ENCODE data around the gene PRKCQ. TPM values are rescaled to one million over a fixed set of nuclear protein-coding genes. Genes with fewer than 3 reads are reported as not detected.

The PRKCQ gene
- total and polyA plus RNA-seq, 2 experiments from 2014 or later, result 0.43 to 0.97 TPM

DNA sequence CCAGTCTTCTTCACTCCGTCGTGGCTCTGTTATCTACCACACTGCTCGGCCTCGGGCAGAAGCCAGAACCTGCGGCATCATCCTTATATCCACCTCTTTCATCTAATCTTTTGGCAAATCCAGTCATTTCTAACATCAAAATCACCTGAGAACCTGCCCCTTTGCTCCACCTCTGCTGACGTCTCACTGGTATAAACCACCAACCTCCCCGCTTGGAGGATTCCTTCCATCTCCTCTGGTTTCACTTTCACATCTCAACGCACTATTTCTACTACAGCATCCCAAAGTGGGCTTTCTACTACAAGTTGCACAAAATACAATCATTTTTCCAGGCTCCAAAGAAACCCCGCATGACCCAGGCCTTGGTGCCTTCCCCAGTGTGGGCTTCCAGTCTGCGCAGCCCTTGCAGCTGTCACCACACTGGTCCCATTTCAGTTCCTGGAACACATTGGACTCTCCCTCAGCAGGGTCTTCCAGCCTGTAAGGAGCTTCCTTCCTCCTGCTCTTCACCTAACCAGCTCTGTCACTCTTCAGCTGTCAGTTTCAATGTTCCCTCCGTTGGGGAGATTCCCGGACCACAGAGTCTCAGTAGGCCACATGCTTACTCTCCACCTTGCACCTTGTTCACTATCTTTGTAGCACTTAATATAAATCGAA is 85.0 kb downstream of the PRKCQ start:
- H3K79me2 ChIP-seq, result no peaks in the 10 kb centered on the region
- H2AFZ ChIP-seq, result no peak overlapping the region
- H3K4me3 ChIP-seq, result no peak overlapping the region
- WGBS (ENCODE audit: low lambda C conversion rate, missing lambda C conversion rate), result 83% methylated on average over 13 of the region's 13 CpGs
- H4K20me1 ChIP-seq (ENCODE audit: insufficient read depth, poor library complexity, severe bottlenecking), result no peaks in the 10 kb centered on the region
- no peaks in the 10 kb centered on the region for H3K9me2 ChIP-seq (replicated peaks; ENCODE audit: insufficient read depth)
- H3K36me3 ChIP-seq (replicated peaks; ENCODE audit: insufficient read depth, low read depth), result no peaks in the 10 kb centered on the region
- TF ChIP-seq EZH2phosphoT487 (IDR thresholded peaks at IDR 0.05; ENCODE audit: low read depth, severe bottlenecking, unreplicated experiment), result no peak
- TF ChIP-seq, protein P1, sequence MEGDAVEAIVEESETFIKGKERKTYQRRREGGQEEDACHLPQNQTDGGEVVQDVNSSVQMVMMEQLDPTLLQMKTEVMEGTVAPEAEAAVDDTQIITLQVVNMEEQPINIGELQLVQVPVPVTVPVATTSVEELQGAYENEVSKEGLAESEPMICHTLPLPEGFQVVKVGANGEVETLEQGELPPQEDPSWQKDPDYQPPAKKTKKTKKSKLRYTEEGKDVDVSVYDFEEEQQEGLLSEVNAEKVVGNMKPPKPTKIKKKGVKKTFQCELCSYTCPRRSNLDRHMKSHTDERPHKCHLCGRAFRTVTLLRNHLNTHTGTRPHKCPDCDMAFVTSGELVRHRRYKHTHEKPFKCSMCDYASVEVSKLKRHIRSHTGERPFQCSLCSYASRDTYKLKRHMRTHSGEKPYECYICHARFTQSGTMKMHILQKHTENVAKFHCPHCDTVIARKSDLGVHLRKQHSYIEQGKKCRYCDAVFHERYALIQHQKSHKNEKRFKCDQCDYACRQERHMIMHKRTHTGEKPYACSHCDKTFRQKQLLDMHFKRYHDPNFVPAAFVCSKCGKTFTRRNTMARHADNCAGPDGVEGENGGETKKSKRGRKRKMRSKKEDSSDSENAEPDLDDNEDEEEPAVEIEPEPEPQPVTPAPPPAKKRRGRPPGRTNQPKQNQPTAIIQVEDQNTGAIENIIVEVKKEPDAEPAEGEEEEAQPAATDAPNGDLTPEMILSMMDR (IDR thresholded peaks at IDR 0.05; ENCODE audit: poor library complexity), result no peak
- TF ChIP-seq EZH2 (IDR thresholded peaks at IDR 0.05; ENCODE audit: borderline replicate concordance), result no peak
- no peak for DNase-seq (ENCODE audit: low spot score)
- no peaks in the 10 kb centered on the region for H3K27me3 ChIP-seq
- no peaks in the 10 kb centered on the region for H3K4me1 ChIP-seq (ENCODE audit: insufficient read depth)
- H3K9me3 ChIP-seq (ENCODE audit: low read depth), result no peaks in the 10 kb centered on the region
- H3K27ac ChIP-seq, result no peak overlapping the region
- no peak overlapping the region for H3K4me2 ChIP-seq

DNA sequence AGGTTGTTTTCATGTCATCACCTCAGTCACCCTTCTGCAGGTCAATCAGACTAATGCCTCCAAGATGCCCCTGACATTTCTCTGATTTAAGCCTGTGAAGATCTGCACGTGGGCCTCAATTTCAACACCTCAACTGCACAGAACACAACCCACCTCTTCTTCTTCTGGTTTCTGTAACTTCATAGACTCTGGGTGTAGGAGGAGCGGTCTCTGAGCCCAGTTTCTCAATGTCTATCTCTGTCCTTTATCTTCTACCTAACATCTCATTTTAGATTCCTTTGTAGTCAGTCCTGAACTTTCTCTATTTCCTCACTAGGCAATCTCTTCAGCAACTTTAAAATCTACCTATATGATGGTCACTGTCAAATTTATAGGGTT is 85.6 kb downstream of the PRKCQ start:
- Histone ChIP-seq H3K79me2 (no peaks in the 10 kb centered on the region), H3K27ac (no peak overlapping the region), H3K4me3 (no peak overlapping the region), H2AFZ (no peak overlapping the region), H3K27me3 (no peaks in the 10 kb centered on the region), H3K9me3 (ENCODE audit: low read depth) (no peaks in the 10 kb centered on the region), H3K36me3 (replicated peaks; ENCODE audit: insufficient read depth, low read depth) (no peaks in the 10 kb centered on the region), H4K20me1 (ENCODE audit: insufficient read depth, poor library complexity, severe bottlenecking) (no peaks in the 10 kb centered on the region), H3K9me2 (replicated peaks; ENCODE audit: insufficient read depth) (no peaks in the 10 kb centered on the region), H3K4me1 (ENCODE audit: insufficient read depth) (no peaks in the 10 kb centered on the region), H3K4me2 (no peak overlapping the region)
- DNase-seq (ENCODE audit: low spot score), result no peak
- TF ChIP-seq EZH2 (IDR thresholded peaks at IDR 0.05; ENCODE audit: borderline replicate concordance) (no peak), EZH2phosphoT487 (IDR thresholded peaks at IDR 0.05; ENCODE audit: low read depth, severe bottlenecking, unreplicated experiment) (no peak)
- TF ChIP-seq, protein P1 (IDR thresholded peaks at IDR 0.05; ENCODE audit: poor library complexity), result no peak
- 84% methylated on average over 2 of the region's 2 CpGs for WGBS (ENCODE audit: low lambda C conversion rate, missing lambda C conversion rate)

DNA sequence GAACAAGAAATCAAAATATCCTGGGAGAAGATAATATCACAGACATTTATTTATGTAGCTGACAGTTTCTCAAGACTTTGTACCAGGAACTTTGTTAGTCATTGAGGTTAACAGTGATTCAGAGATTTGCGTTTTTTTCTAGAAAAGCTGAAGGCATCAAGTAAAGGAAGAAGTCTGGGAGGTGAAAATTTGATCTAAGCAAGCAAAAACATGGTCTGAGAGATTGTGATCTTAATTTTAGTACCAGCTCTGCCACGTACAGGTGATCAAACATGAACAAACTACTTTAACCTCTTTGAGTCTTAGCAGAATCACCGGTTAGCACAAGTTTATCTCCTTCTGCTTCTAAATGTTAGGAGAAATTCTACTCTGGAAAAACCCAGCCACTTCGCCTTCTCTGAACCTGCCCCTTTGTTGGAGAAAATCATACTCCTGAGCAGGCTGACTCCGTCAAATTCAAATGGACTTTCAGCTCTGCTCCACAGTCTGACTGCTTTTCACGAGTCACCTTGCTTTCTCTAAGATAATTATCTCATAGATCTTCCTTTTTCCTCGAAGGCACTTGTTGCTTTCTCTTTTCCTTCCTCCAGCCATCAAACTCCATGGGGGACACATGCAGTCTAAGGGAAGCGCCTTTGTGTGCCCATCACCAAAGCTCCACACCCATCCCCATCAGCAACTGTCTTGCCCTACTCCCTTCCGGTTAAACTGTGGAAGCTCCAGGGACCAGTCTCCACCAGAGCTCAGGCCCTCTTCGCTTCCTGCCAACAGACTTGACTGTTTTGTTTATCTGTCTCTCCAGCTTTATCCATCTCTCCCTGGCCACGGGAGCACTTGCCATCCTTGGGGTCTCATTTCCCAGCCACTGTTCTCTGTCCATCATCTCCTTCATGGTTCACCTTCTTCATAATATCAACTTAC is 86.3 kb downstream of the PRKCQ start:
- DNase-seq (ENCODE audit: low spot score), result no peak
- H3K36me3 ChIP-seq (replicated peaks; ENCODE audit: insufficient read depth, low read depth), result no peaks in the 10 kb centered on the region
- 74% methylated on average over 11 of the region's 11 CpGs for WGBS (ENCODE audit: low lambda C conversion rate, missing lambda C conversion rate)
- no peaks in the 10 kb centered on the region for H3K79me2 ChIP-seq
- no peaks in the 10 kb centered on the region for H3K9me3 ChIP-seq (ENCODE audit: low read depth)
- no peaks in the 10 kb centered on the region for H3K4me1 ChIP-seq (ENCODE audit: insufficient read depth)
- no peaks in the 10 kb centered on the region for H4K20me1 ChIP-seq (ENCODE audit: insufficient read depth, poor library complexity, severe bottlenecking)
- H3K4me3 ChIP-seq, result no peak overlapping the region
- H3K27me3 ChIP-seq, result no peaks in the 10 kb centered on the region
- H3K27ac ChIP-seq, result no peak overlapping the region
- no peak for TF ChIP-seq EZH2phosphoT487 (IDR thresholded peaks at IDR 0.05; ENCODE audit: low read depth, severe bottlenecking, unreplicated experiment)
- TF ChIP-seq, protein P1 (IDR thresholded peaks at IDR 0.05; ENCODE audit: poor library complexity), result no peak
- TF ChIP-seq EZH2 (IDR thresholded peaks at IDR 0.05; ENCODE audit: borderline replicate concordance), result no peak
- no peaks in the 10 kb centered on the region for H3K9me2 ChIP-seq (replicated peaks; ENCODE audit: insufficient read depth)
- H2AFZ ChIP-seq, result no peak overlapping the region
- H3K4me2 ChIP-seq, result no peak overlapping the region

All from hepatocyte (in vitro differentiated cells).